ENCODE data around the gene SLC18A2. TPM values are rescaled to one million over a fixed set of nuclear protein-coding genes. Genes with fewer than 3 reads are reported as not detected.

The SLC18A2 gene
- polyA plus RNA-seq, 3 donors, result 0.14 TPM; not detected in 2

DNA sequence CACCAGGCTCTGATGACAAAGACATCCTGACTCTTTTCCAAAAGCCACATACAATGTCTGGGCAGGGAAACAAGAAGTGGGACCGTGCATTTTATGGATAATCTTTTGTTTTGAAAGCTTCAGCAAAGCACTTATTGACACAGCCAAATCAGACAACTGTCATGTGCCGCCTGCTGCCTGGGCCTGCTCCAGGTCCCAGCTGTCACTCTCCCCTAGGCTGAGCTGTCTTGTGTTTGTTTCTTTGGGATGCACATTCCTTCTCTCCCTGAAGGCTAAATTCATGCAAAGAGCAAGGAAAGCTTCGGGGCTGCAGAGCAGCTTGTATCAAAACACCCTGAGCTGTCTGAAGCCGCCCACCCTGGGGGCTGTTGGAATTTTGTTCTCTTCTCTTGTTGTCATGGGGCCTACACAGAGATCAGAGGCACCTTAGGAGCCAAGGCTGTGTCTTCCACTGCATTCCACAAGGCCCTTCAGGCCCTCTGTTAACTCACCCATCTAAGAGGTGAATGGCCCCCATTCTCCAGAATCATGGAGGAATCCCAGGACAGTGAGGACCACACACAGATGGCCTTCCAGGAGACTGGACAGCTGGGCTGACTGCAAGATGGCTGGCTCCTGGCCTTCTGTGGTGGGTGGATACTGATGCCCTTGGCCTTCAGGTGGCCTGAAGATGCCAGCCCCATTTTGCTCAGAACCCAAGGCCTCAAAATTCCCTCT lies 17.8 kb upstream of the SLC18A2 start:
- Histone ChIP-seq H3K27ac (ENCODE audit: low read depth in 1 of 2, low read length in 2 of 2) (no peak overlapping the region), H3K4me3 (replicated peaks in 1 of 3; ENCODE audit: low read depth in 2 of 3, low read length in 3 of 3) (no peak overlapping the region), H3K9ac (ENCODE audit: insufficient read depth, low read length, poor library complexity, severe bottlenecking) (no peak overlapping the region), H2AFZ (ENCODE audit: insufficient read depth, low read depth, low read length, poor library complexity, severe bottlenecking) (no peak overlapping the region), H3K36me3 (replicated peaks in 1 of 2; ENCODE audit: control insufficient read depth in 1 of 2, insufficient read depth in 2 of 2, low read length in 2 of 2) (no peaks in the 10 kb centered on the region), H4K20me1 (ENCODE audit: insufficient read depth, low read length) (no peaks in the 10 kb centered on the region), H3K4me1 (ENCODE audit: control insufficient read depth in 1 of 2, insufficient read depth in 2 of 2, low read length in 2 of 2) (no peaks in the 10 kb centered on the region), H3K79me2 (ENCODE audit: insufficient read depth, low read length) (no peaks in the 10 kb centered on the region), H3K27me3 (ENCODE audit: control insufficient read depth in 2 of 2, insufficient read depth in 2 of 2, low read length in 2 of 2) (peaks cover 0 to 3% of the 10 kb centered on the region in 2 donors), H3K9me3 (replicated peaks in 1 of 2; ENCODE audit: control insufficient read depth in 1 of 2, insufficient read depth in 1 of 2, low read length in 2 of 2) (no peaks in the 10 kb centered on the region), H3K4me2 (replicated peaks; ENCODE audit: extremely low read depth, low read length, poor library complexity, severe bottlenecking) (no peak overlapping the region)
- peaks cover 10 to 28% (median 17%) of the 10 kb centered on the region in 3 donors for H3K27me3 Mint-ChIP-seq (ENCODE audit: low read depth in 3 of 3)
- peaks cover 2% of the 10 kb centered on the region for H3K4me1 Mint-ChIP-seq
- no peak overlapping the region for H3K4me3 Mint-ChIP-seq
- no peaks in the 10 kb centered on the region for H3K36me3 Mint-ChIP-seq
- H3K27ac Mint-ChIP-seq, result no peak overlapping the region
- H3K9me3 Mint-ChIP-seq, result peaks cover 0 to 2% (median 0%) of the 10 kb centered on the region in 7 donors
- TF ChIP-seq, protein P1, sequence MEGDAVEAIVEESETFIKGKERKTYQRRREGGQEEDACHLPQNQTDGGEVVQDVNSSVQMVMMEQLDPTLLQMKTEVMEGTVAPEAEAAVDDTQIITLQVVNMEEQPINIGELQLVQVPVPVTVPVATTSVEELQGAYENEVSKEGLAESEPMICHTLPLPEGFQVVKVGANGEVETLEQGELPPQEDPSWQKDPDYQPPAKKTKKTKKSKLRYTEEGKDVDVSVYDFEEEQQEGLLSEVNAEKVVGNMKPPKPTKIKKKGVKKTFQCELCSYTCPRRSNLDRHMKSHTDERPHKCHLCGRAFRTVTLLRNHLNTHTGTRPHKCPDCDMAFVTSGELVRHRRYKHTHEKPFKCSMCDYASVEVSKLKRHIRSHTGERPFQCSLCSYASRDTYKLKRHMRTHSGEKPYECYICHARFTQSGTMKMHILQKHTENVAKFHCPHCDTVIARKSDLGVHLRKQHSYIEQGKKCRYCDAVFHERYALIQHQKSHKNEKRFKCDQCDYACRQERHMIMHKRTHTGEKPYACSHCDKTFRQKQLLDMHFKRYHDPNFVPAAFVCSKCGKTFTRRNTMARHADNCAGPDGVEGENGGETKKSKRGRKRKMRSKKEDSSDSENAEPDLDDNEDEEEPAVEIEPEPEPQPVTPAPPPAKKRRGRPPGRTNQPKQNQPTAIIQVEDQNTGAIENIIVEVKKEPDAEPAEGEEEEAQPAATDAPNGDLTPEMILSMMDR (IDR thresholded peaks at IDR 0.05), result no peak
- WGBS (ENCODE audit: insufficient coverage), result 100% methylated on average over 2 of the region's 4 CpGs
- DNase-seq, result no peak
- intact Hi-C loops (cut with micrococcal nuclease), result loop anchor here in 1 of 2 donors (10.0 kb wide), 1 partner anchor 102 kb away; no protein-coding TSS in a partner anchor

- WGBS (ENCODE audit: insufficient coverage), result 93% methylated on average over 7 of the region's 7 CpGs
- peaks cover 0 to 3% of the 10 kb centered on the region in 2 donors for H3K27me3 ChIP-seq (ENCODE audit: control insufficient read depth in 2 of 2, insufficient read depth in 2 of 2, low read length in 2 of 2)
- no peak overlapping the region for H3K4me3 Mint-ChIP-seq
Observed at GRCh38 chr10:117223693-117224430, 17.1 kb upstream of the SLC18A2 start.

More at GRCh38 chr10:117223693-117224430, 17.1 kb upstream of the SLC18A2 start:
- intact Hi-C loops (cut with micrococcal nuclease), result loop anchor here in 1 of 2 donors (10.0 kb wide), 1 partner anchor 101 kb away; no protein-coding TSS in a partner anchor
- Mint-ChIP-seq H3K9me3 (peaks cover 0 to 2% (median 0%) of the 10 kb centered on the region in 7 donors), H3K4me1 (peaks cover 2% of the 10 kb centered on the region), H3K36me3 (no peaks in the 10 kb centered on the region), H3K27ac (no peak overlapping the region), H3K27me3 (ENCODE audit: low read depth in 3 of 3) (peaks cover 6 to 26% (median 11%) of the 10 kb centered on the region in 3 donors)
- H3K9me3 ChIP-seq (replicated peaks in 1 of 2; ENCODE audit: control insufficient read depth in 1 of 2, insufficient read depth in 1 of 2, low read length in 2 of 2), result no peaks in the 10 kb centered on the region
- TF ChIP-seq, protein P1 (IDR thresholded peaks at IDR 0.05), result no peak
- no peaks in the 10 kb centered on the region for H3K4me1 ChIP-seq (ENCODE audit: control insufficient read depth in 1 of 2, insufficient read depth in 2 of 2, low read length in 2 of 2)
- H3K4me2 ChIP-seq (replicated peaks; ENCODE audit: extremely low read depth, low read length, poor library complexity, severe bottlenecking), result no peak overlapping the region
- H3K79me2 ChIP-seq (ENCODE audit: insufficient read depth, low read length), result no peaks in the 10 kb centered on the region
- H3K27ac ChIP-seq (ENCODE audit: low read depth in 1 of 2, low read length in 2 of 2), result no peak overlapping the region
- H3K36me3 ChIP-seq (replicated peaks in 1 of 2; ENCODE audit: control insufficient read depth in 1 of 2, insufficient read depth in 2 of 2, low read length in 2 of 2), result no peaks in the 10 kb centered on the region
- H4K20me1 ChIP-seq (ENCODE audit: insufficient read depth, low read length), result no peaks in the 10 kb centered on the region
- H3K4me3 ChIP-seq (replicated peaks in 1 of 3; ENCODE audit: low read depth in 2 of 3, low read length in 3 of 3), result no peak overlapping the region
- no peak for DNase-seq
- no peak overlapping the region for H3K9ac ChIP-seq (ENCODE audit: insufficient read depth, low read length, poor library complexity, severe bottlenecking)
- no peak overlapping the region for H2AFZ ChIP-seq (ENCODE audit: insufficient read depth, low read depth, low read length, poor library complexity, severe bottlenecking)
